CD4-positive, alpha-beta T cell treated with Interleukin-6 for 4 hours (primary cell): ENCODE results near the gene MICA.
"Not testable (repeated sequence)": the region's sequence is repeated elsewhere in the genome, so short reads cannot be mapped to it uniquely, and the experiment has no call there.

Experiments used
- DNase-seq: peaks from one replicate; pipeline ENCODE4 v3.0.0-alpha.2; 2020; ENCODE audit warnings: mixed read lengths

MICA gene

DNA sequence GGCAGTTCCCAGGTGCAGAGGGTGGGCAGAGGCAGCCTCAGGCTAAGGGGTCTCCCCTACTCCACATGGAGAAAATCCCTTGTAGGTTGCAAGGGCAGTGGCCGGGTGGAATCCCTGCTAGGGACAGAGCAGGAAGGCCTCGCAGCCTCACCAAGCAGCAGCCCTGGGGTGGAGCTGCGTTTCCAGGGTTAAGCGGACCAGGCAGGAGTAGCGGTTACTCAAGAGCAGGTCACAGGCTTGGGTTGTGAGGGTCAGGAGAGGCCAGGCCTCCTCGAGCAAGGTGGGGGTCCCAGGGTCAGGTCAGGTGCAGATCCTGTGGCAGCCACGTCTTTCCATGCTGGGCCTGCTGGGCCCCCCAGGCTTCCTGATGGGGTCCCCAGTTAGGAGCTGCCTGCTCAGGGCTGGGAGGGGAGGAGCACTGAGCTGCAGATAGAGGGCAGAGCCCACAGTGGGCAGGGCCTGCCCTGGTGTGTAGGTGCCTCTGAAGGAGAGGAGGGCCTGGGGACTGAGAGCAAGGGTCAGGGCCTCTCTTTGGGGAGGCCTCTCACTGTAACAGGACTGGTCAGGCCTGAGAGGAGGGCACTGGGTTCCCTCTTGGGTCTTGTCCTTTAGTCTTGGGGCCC lies 10.9 kb downstream of the MICA start:
- not testable (repeated sequence) for DNase-seq

- DNase-seq = no peak
These were observed 11.4 kb downstream of the MICA start for GRCh38 chr6:31414771-31415265.

DNA sequence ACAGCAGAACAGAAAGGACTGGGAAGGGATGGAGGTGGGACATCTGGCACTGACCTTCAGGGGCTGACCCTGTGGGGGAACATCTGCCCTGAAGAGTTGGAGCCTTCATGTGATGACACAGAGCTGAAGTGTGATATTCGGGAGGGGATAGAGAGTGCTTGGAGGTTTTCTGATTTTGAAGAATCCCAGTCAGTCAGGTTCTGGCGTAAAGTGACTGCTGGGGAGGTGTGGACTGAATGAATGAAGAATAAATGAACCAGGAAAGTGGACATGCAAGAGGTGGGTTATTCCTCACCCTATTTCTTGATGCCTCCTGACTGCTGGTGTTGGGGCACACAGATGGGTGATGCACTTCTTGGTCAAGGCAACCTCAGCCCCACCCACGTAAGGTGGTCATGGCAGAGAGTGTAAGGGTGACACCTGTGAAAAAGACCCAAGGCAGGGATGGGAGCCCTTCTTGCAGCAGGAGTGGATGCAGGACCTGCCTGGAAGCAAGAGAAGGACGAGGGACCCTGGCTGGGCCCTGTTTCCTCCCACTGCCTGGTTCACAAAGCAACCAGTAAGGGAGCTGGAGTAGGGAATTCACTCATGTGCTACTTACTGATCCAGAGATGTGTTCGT lies 13.1 kb downstream of the MICA start:
- DNase-seq = no peak

DNA sequence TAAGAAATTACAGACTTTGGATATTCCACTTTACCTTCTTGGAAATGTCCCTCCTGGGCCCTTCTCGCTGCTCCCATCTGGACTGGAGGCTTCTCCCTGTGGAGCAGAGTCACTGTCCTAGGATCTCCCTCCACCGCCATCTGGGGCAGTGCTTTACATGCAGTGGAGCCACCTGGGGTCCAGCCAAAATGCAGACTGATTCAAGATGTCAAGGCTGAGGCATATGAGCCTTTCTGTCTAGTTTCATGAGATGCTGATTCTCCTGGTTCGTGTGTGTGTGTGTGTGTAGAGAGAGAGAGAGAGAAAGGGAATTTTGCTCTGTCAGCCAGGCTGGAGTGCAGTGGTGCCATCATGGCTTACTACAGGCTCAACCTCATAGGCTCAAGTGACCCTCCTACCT lies 14.9 kb downstream of the MICA start:
- no peak for DNase-seq

DNA sequence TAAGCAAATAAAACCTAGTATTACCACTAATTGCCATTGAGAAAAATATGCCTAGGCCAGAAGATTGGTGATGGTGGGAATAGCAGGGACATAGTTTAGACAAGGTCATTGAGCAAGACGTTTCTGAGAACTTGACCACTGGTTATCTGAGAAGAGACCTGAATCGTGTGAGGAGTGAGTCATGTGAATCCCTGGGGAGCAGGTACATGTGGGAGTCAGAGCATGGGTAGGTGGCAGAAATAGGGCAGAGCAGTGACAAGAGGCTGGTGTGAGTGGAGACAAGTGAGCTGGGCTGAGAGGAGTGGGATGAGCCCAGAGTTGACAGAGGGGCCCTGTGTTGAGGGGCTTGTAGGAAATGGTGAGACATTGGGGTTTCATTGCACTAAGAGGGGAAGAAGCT lies 16.4 kb downstream of the MICA start:
- DNase-seq = no peak

- DNase-seq = no peak
These were observed 17.2 kb downstream of the MICA start for GRCh38 chr6:31420546-31420945.

- DNase-seq = no peak
These were observed 19.2 kb downstream of the MICA start for GRCh38 chr6:31422587-31422986.

- DNase-seq = no peak
These were observed 20.2 kb downstream of the MICA start for GRCh38 chr6:31423550-31423949.

GRCh38 chr6:31426395-31427354 lies 23.3 kb downstream of the MICA start:
- no peak for DNase-seq

DNA sequence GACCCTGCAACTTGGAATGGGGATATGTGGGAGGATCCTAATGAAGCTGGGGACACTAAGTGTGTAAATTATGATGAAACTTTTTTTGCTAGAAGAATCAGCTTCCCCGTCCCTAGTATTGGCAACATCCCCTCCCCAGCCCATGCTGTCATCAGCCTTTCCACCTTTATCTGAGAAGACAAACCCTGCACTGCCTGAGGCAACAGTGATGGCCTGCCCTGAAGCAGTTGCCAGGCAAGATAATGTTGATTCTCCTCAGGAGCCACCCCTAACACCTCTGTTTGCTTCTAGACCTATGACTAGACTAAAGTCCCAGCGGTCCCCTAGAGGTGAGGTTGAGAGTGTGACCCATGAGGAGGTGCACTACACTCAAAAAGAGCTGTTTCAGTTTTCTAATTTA lies 27.1 kb downstream of the MICA start:
- DNase-seq = no peak

GRCh38 chr6:31435051-31435450 lies 31.7 kb downstream of the MICA start:
- not testable (repeated sequence) for DNase-seq

DNA sequence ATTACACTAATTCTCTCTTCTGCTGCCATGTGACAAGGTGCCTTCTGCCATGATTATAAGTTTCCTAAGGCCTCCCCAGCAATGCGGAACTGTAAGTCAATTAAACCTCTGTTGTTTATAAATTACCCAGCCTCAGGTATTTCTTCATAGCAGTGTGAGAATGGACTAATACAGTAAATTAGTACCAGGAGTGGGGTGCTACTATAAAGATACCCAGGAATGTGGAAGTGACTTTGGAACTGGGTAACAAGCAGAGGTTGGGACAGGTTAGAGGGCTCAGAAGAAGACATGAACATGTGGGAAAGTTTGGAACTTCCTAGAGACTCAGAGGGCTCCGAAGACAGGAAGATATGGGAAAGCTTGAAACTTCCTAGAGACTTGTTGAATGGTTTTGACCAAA lies 34.8 kb downstream of the MICA start:
- DNase-seq = no peak

DNA sequence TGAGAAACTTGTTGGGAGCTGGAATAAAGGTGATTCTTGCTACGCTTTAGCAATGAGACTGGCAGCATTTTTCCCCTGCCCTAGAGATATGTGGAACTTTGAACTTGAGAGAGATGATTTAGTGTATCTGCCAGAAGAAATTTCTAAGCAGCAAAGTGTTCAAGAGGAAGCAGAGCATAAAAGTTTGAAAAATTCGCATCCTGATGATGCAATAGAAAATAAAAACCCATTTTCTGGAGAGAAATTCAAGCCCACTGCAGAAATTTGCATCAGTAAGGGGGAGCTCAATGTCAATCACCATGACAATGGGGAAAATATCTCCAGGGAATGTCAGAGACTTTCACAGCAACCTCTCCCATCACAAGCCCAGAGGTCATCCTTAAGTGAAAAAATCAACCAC lies 35.3 kb downstream of the MICA start:
- no peak for DNase-seq

GRCh38 chr6:31441365-31442267 lies 38.2 kb downstream of the MICA start:
- DNase-seq = peak; percentile 90

DNA sequence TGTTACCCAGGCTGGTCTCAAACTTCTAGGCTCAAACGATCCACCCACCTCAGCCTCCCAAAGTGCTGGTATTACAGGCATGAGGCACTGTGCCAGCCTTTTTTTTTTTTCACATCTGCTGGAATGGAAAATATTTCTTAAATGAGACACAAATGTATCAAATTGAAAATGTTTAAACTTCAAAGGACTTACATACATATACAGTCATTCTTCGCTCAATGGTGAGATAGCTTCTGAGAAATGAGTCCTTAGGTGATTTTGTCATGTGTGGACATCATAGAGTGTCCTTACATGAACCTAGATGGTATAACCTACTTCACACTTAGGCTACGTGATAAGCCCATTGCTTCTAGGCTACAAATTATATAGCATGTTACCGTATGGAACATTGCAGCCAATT lies 43.1 kb downstream of the MICA start:
- DNase-seq = no peak

- not testable (repeated sequence) for DNase-seq
These were observed 43.8 kb downstream of the MICA start for GRCh38 chr6:31446999-31447789.

DNA sequence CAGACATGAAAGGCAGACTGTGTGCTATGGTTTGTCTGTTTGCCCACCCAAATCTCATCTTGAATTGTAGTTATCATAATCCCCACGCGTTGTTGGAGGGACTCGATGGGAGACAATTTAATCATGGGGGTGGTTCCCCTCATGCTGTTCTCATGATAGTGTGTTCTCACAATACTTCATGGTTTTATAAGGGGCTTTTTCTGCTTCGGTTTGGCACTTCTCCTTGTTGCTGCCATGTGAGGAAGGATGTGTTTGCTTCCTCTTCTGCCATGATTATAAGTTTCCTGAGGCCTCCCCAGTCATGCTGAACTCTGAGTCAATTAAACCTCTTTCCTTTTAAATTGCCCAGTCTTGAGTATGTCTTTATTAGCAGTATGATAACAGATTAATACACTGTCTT lies 47.4 kb downstream of the MICA start:
- DNase-seq = no peak

DNA sequence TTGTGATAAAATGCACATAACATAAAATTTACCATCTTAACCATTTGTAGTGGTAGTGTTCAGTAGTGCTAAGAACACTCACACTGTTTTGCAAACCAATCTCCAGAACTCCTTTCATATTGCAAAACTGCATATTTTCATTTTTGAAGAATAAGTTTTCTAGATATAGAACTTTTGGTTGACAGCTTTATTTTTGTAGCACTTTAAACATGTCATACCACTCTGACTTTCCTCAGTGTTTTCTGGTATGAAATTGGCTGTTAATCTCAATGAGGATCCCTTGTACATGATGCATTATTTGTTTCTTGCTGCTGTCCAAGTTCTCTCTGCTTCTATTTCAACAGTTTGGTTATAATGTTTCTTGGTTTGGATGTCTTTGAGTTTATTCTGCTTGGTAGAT lies 49.5 kb downstream of the MICA start:
- no peak for DNase-seq

DNA sequence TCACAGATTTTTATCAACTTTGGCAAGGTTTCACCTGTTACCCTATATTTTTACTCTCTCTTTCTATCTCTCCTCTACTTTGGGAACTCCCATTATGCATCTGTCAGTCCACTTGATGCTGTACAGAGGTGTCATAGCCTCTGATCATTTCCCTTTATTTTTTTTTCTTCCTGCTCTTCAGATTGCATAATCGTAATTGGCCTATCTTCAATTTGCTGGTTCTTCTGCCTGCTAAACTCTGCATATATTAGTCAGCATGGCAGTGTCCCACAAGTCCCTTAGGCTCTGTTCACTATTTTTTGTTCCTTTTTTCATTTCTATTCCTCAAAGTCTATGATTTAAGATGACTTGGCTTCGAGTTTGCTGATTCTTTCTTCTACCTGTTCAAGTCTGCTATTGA lies 49.9 kb downstream of the MICA start:
- no peak for DNase-seq

DNA sequence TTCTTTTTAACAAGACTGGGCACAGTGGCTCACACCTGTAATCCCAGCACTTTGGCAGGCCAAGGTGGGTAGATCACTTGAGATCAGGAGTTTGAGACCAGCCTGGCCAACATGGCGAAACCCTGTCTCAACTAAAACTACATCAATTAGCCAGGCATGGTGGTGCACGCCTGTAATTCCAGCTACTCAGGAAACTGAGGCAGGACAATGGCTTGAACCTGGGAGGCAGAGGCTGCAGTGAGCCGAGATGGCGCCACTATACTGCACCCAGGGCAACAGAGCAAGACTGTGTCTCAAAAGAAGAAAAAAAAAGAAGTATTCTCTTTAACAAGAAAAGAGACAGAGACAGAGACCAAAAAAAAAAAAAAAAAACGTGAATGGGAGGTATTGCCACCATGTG lies 56.5 kb downstream of the MICA start:
- DNase-seq = not testable (repeated sequence)

- no peak for DNase-seq
These were observed 57.1 kb downstream of the MICA start for GRCh38 chr6:31460361-31461025.
